CD4-positive, alpha-beta T cell treated with Interleukin-15 for 1 hour (primary cell): ENCODE data around the gene CCN6.

Source experiments
- DNase-seq: peaks from one replicate; pipeline ENCODE4 v3.0.0-alpha.2; 2020

The CCN6 gene

GRCh38 chr6:112054001-112054400, at the start of gene CCN6:
CCN6 (plus strand) TSS chr6:112054104; CDS start chr6:112054358, 254 bp downstream.
- no peak for DNase-seq

- no peak for DNase-seq
Observed at GRCh38 chr6:112004201-112005012, 49.5 kb upstream of the CCN6 start.

GRCh38 chr6:112005013-112005371, 48.9 kb upstream of the CCN6 start:
- DNase-seq = no peak

GRCh38 chr6:112007254-112007653, 46.6 kb upstream of the CCN6 start:
- no peak for DNase-seq

- DNase-seq = peak; percentile 69
Observed at GRCh38 chr6:112007805-112008204, 46.1 kb upstream of the CCN6 start.

- no peak for DNase-seq
Observed at GRCh38 chr6:112008482-112008881, 45.4 kb upstream of the CCN6 start.

- no peak for DNase-seq
Observed at GRCh38 chr6:112010328-112010727, 43.6 kb upstream of the CCN6 start.

- DNase-seq = no peak
Observed at GRCh38 chr6:112013051-112013450, 40.9 kb upstream of the CCN6 start.

GRCh38 chr6:112014483-112014882, 39.4 kb upstream of the CCN6 start:
- DNase-seq = no peak

GRCh38 chr6:112015725-112016124, 38.2 kb upstream of the CCN6 start:
- no peak for DNase-seq

GRCh38 chr6:112016320-112016719, 37.6 kb upstream of the CCN6 start:
- DNase-seq = no peak

GRCh38 chr6:112017169-112017568, 36.7 kb upstream of the CCN6 start:
- DNase-seq = no peak

- no peak for DNase-seq
Observed at GRCh38 chr6:112017760-112018537, 36.0 kb upstream of the CCN6 start.

GRCh38 chr6:112018619-112019416, 35.1 kb upstream of the CCN6 start:
- DNase-seq = no peak

GRCh38 chr6:112019589-112019988, 34.3 kb upstream of the CCN6 start:
- no peak for DNase-seq

GRCh38 chr6:112021691-112022310, 32.1 kb upstream of the CCN6 start:
- no peak for DNase-seq

- DNase-seq = no peak
Observed at GRCh38 chr6:112022749-112023148, 31.2 kb upstream of the CCN6 start.

GRCh38 chr6:112024464-112024863, 29.4 kb upstream of the CCN6 start:
- DNase-seq = no peak

- no peak for DNase-seq
Observed at GRCh38 chr6:112026933-112027332, 27.0 kb upstream of the CCN6 start.

- peak; percentile 67 for DNase-seq
Observed at GRCh38 chr6:112027942-112028674, 25.8 kb upstream of the CCN6 start.

GRCh38 chr6:112029045-112029822, 24.7 kb upstream of the CCN6 start:
- peak; percentile 48 for DNase-seq
